GM12878 (cell line): ENCODE measurements around the gene RNF181. TPM values are rescaled to one million over a fixed set of nuclear protein-coding genes. Genes with fewer than 3 reads are reported as not detected.

ENCODE experiments used
- BACH1 ChIP-seq: fragments of 450-650 bp; IDR thresholded peaks from 2 replicates; pipeline ENCODE4 v1.6.1; 2017; ENCODE audit warnings: mild to moderate bottlenecking, borderline replicate concordance
- BHLHE40 ChIP-seq, 2 experiments: fragments of 450-650 bp in 1 of 2; IDR thresholded peaks; 2 replicates each; pipeline ENCODE4 v1.6.1; 2011 to 2017; ENCODE audit warnings: low read depth in 2 of 2, borderline replicate concordance in 1 of 2, improper control_type of control experiment in 1 of 2, low read length in 1 of 2, mild to moderate bottlenecking in 1 of 2
- EED ChIP-seq: sonication (generic); IDR thresholded peaks from 2 replicates; pipeline ENCODE4 v1.6.1; 2016; ENCODE audit warnings: antibody characterized with exemption, low read depth
- EP300 ChIP-seq, 2 experiments: fragments of 150-350 bp in 1 of 2; IDR thresholded peaks; 2 replicates each; pipeline ENCODE4 v1.6.1; 2011 to 2012; ENCODE audit warnings: low read depth in 2 of 2, low read length in 2 of 2, borderline replicate concordance in 1 of 2, improper control_type of control experiment in 1 of 2, inconsistent platforms in 1 of 2; ENCODE audit not compliant: control insufficient read depth in 1 of 2
- FOS ChIP-seq: IDR thresholded peaks from 3 replicates; pipeline ENCODE4 v1.6.1; 2011; ENCODE audit warnings: borderline replicate concordance; ENCODE audit not compliant: insufficient read length; ENCODE audit errors: extremely low read depth
- FOXK2 ChIP-seq: fragments of 450-650 bp; IDR thresholded peaks from 2 replicates; pipeline ENCODE4 v1.6.1; 2017; ENCODE audit warnings: mild to moderate bottlenecking, moderate library complexity
- IRF5 ChIP-seq: fragments of 450-650 bp; IDR thresholded peaks from 2 replicates; pipeline ENCODE4 v1.6.1; 2017; ENCODE audit warnings: borderline replicate concordance
- MLLT1 ChIP-seq: fragments of 450-650 bp; IDR thresholded peaks from 2 replicates; pipeline ENCODE4 v1.6.1; 2016; ENCODE audit warnings: mild to moderate bottlenecking
- MTA2 ChIP-seq: fragments of 450-650 bp; IDR thresholded peaks from 2 replicates; pipeline ENCODE4 v1.6.1; 2016; ENCODE audit warnings: low read depth, mild to moderate bottlenecking, moderate library complexity
- NBN ChIP-seq: fragments of 450-650 bp; IDR thresholded peaks from 2 replicates; pipeline ENCODE4 v1.6.1; 2016
- NFYA ChIP-seq: IDR thresholded peaks from 2 replicates; pipeline ENCODE4 v1.6.1; 2011; ENCODE audit warnings: low read depth, mild to moderate bottlenecking, low read length, improper control_type of control experiment, borderline replicate concordance
- NKRF ChIP-seq: fragments of 450-650 bp; conservative IDR thresholded peaks from 2 replicates; pipeline ENCODE4 v1.6.1; 2017; ENCODE audit warnings: mild to moderate bottlenecking, moderate library complexity
- POLR2AphosphoS2 ChIP-seq: IDR thresholded peaks from 2 replicates; pipeline ENCODE4 v1.6.1; 2011; ENCODE audit warnings: low read depth, mild to moderate bottlenecking, low read length, improper control_type of control experiment, moderate library complexity
- RELB ChIP-seq: fragments of 450-650 bp; IDR thresholded peaks from 2 replicates; pipeline ENCODE4 v1.6.1; 2017; ENCODE audit warnings: low read depth, mild to moderate bottlenecking, moderate library complexity
- STAT3 ChIP-seq: IDR thresholded peaks from 2 replicates; pipeline ENCODE4 v1.6.1; 2011; ENCODE audit warnings: low read depth, low read length, improper control_type of control experiment
- ZZZ3 ChIP-seq: IDR thresholded peaks from 2 replicates; pipeline ENCODE4 v1.6.1; 2011; ENCODE audit warnings: low read depth; ENCODE audit not compliant: control insufficient read depth, insufficient read length
- polyA plus RNA-seq, 11 experiments: library from polyadenylated mRNA; depleted of rRNA in 4 of 11; unstranded in 6 of 11; stranded (reverse) in 5 of 11; fragments of >200 nt; fragmentation: Nextera tagmentation in 4 of 11; fragmentation: Illumina TruSeq in 1 of 11; extraction: Ambion mirVana in 4 of 11; extraction: Trizol in 1 of 11; gene quantifications; 1 replicate in 1 of 11; 2 replicates in 10 of 11; pipeline versions ENCODE4 v1.2.1 to v1.2.3, GENCODE V29; 2011 to 2016; ENCODE audit warnings: inconsistent platforms in 2 of 11, missing spikeins in 2 of 11, low read depth in 1 of 11
- total RNA-seq, 4 experiments: library from RNA; depleted of rRNA in 3 of 4; stranded (reverse); fragments of >200 nt in 3 of 4; fragmentation: Illumina TruSeq in 1 of 4; extraction: Trizol in 1 of 4; gene quantifications; 2 replicates each; pipeline versions ENCODE4 v1.2.1 to v1.2.3, GENCODE V29; 2013 to 2021
- TF ChIP-seq, protein P1 (sequence below): fragments of 150-350 bp; IDR thresholded peaks from 2 replicates; pipeline ENCODE4 v1.6.1; 2016; ENCODE audit warnings: low read depth, low read length
- TF ChIP-seq, protein P2 (sequence below): IDR thresholded peaks from 2 replicates; pipeline ENCODE4 v1.6.1; 2012; ENCODE audit warnings: low read depth, low read length, improper control_type of control experiment

RNF181 gene
- total and polyA plus RNA-seq, 10 of the 15 experiments (the other 5 are each of a cell fraction or from before 2014, with no cell fraction given), result 101 to 409 (median 213) TPM

DNA sequence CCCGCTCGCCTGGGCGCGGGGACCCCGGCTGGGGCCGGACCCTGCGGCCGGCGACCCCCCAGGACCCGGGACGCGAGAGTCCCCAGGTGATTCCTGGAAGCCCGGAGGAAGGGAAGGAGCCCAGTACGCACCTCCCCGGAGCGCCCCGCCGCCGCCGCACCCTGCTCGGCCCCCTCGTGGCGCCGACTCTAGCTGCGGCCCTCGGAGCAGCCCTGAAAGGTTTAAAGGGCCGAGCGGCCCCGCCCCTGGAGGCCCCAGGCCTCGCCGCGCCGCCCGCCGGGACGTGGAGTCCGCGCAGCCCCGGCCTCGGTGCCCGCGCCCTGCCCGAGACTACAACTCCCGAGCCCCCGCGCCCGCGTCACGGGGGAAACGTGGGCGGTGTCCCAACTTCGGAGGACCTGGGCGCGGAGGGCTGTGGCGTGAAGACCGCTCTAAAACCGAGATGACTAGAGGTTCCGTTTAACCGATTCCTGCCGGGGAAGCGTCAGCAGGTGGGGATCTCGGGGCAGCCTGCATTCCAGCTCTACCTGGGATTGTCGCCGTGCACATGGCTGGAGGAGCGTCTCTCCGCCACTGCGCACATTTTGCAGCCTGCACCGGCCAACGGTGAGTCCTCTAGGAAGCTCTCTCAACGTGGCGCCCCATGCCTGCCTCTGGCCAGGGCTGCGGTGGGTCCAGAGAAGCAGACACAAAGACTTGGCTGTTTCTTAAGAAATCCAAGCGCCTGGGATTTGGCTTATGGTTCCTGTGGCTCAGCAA lies 7.1 kb downstream of the RNF181 start, which contains the start of gene TMEM150A (continued):
- TF ChIP-seq, protein P1, sequence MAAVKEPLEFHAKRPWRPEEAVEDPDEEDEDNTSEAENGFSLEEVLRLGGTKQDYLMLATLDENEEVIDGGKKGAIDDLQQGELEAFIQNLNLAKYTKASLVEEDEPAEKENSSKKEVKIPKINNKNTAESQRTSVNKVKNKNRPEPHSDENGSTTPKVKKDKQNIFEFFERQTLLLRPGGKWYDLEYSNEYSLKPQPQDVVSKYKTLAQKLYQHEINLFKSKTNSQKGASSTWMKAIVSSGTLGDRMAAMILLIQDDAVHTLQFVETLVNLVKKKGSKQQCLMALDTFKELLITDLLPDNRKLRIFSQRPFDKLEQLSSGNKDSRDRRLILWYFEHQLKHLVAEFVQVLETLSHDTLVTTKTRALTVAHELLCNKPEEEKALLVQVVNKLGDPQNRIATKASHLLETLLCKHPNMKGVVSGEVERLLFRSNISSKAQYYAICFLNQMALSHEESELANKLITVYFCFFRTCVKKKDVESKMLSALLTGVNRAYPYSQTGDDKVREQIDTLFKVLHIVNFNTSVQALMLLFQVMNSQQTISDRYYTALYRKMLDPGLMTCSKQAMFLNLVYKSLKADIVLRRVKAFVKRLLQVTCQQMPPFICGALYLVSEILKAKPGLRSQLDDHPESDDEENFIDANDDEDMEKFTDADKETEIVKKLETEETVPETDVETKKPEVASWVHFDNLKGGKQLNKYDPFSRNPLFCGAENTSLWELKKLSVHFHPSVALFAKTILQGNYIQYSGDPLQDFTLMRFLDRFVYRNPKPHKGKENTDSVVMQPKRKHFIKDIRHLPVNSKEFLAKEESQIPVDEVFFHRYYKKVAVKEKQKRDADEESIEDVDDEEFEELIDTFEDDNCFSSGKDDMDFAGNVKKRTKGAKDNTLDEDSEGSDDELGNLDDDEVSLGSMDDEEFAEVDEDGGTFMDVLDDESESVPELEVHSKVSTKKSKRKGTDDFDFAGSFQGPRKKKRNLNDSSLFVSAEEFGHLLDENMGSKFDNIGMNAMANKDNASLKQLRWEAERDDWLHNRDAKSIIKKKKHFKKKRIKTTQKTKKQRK, result no peak
- TF ChIP-seq MLLT1, result no peak
- TF ChIP-seq, protein P2, sequence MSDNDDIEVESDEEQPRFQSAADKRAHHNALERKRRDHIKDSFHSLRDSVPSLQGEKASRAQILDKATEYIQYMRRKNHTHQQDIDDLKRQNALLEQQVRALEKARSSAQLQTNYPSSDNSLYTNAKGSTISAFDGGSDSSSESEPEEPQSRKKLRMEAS, result peak; percentile 69; the same call in 1 of the 2 replicates
- peak; percentile 63 for TF ChIP-seq BACH1
- no peak for TF ChIP-seq EP300 (IDR thresholded peaks at IDR 0.05; ENCODE audit: borderline replicate concordance in 1 of 2, control insufficient read depth in 1 of 2, low read depth in 2 of 2, low read length in 2 of 2)
- no peak for TF ChIP-seq EED
- no peak for TF ChIP-seq FOXK2
- peak; percentile 46 to 65; a peak in 1 of 4 replicates for TF ChIP-seq BHLHE40 (IDR thresholded peaks at IDR 0.05; ENCODE audit: borderline replicate concordance in 1 of 2, low read depth in 2 of 2, low read length in 1 of 2)
- no peak for TF ChIP-seq STAT3
- TF ChIP-seq NKRF, result peak; percentile 90
- no peak for TF ChIP-seq NFYA
- no peak for TF ChIP-seq IRF5
- TF ChIP-seq FOS, result no peak
- 0 out of 2 replicates have a peak, but pooled peaks have one; percentile 26 for TF ChIP-seq NBN
- no peak for TF ChIP-seq MTA2
- no peak for TF ChIP-seq RELB
- TF ChIP-seq POLR2AphosphoS2, result no peak; the same call in 1 of the 2 replicates
- no peak for TF ChIP-seq ZZZ3
